ENCODE results near the gene MCC. TPM values are rescaled to one million over a fixed set of nuclear protein-coding genes. Genes with fewer than 3 reads are reported as not detected.
A peak's percentile ranks its signal among the peaks of the same experiment; 100 is the strongest.

MCC gene
- total RNA-seq, 1 experiment from 2014 or later: 0.10 TPM

DNA sequence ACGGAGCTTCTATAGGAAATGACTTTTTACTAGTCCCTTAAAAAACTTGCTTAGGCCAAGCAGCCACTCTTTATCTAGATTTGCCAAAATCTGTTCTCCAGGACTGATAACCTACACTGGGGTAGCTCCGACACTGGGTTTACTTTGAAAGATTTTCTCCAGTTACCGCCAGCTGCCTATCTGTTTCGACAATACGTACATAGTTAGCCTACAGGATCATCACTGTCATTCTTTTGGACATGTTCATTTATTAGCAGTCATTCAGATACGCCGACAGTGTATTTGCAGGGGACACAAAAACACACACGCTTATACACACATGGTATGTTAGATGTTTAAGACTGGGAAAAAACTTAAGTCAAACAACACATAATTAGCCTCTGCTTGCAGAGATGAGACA lies 286.0 kb downstream of the MCC start:
- no peak for DNase-seq (ENCODE audit: low spot score)

DNA sequence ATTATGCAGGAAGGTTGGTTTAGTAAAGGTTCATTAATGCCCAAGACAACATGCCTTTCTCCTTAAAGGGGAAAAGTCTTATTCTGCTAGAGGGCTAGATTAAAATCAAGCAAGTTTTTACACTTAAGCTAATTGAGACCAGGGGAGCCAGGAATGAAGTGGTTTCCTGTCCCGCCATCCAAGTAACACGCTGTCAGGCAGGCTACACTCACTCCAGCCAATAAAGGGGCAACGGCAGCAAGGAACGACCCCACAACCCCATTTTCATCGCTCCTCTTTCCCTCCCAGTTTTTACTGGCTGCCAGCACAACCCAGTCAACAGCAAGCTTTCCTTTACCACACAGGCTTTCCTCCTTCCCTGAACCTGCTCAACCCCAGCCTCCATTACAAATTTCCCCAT lies 286.5 kb downstream of the MCC start:
- in situ Hi-C loops (cut with HindIII; ENCODE audit: low sequenced_read_pairs): no loop called here
- DNase-seq (ENCODE audit: low spot score): no peak

More for the DNA sequence above, 286.0 kb downstream of the MCC start:
- in situ Hi-C loops (cut with HindIII; ENCODE audit: low sequenced_read_pairs): no loop called here

GRCh38 chr5:113199122-113199905 lies 288.9 kb downstream of the MCC start:
- no peak for DNase-seq (ENCODE audit: low spot score)
- in situ Hi-C loops (cut with HindIII; ENCODE audit: low sequenced_read_pairs): no loop called here

DNA sequence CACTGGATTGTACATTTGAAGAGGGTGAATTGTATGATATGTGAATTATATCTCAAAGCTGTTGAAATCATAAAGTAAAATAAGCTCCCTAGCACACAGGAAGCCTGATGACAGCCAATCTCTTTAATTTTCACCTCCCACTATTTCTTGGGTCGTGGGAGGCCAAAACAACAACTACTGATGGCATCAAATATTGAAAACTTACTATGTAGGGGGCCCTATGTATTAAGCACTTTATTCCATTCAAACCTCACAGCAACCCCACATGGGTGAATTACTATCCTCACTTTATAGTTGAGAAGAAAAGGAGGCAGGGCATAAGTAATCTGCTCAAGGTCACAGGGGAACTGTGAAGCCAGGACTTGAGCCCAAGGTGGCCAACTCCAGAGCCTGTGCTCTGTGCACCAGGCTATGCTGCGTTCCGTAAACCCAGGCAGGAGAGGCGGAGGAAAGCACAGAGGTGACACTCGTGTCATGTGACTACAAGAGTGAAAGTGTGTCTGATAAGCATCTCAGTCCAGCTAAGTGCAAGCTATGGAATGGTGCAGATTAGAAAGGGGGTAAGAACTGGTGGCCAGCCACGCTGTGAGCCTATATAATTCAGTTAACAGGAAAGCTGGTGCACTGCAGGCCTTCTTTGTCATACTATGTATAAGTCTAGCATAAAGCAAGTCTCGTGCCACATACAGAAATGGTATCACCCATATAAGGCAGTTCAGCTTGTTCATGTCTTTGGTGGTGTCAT lies 290.6 kb downstream of the MCC start:
- no peak for DNase-seq (ENCODE audit: low spot score)
- in situ Hi-C loops (cut with HindIII; ENCODE audit: low sequenced_read_pairs): no loop called here

- no peak for DNase-seq (ENCODE audit: low spot score)
- in situ Hi-C loops (cut with HindIII; ENCODE audit: low sequenced_read_pairs): no loop called here
These were observed 292.5 kb downstream of the MCC start for GRCh38 chr5:113195771-113196170.

DNA sequence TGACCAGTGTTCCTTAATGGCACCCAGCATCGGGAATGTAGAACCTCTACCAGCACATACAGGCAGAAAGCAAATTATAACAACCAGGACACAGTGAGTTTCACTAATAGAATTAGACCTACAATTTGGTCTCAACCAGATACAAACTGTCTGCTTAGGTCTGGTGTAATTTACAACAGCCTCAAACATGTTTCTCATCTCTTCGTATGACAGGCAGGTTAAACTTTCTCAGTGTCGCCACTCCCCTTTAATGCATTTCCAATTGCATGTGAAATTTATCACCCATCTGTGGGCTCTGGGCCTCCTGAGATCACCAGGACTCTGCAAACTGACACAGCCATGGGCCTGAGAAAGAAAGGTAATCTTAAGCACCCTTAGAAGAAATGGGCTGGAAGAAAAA lies 293.0 kb downstream of the MCC start:
- DNase-seq (ENCODE audit: low spot score): no peak

GRCh38 chr5:113194591-113194990 lies 293.7 kb downstream of the MCC start:
- in situ Hi-C loops (cut with HindIII; ENCODE audit: low sequenced_read_pairs): no loop called here
- no peak for DNase-seq (ENCODE audit: low spot score)

More for the DNA sequence above, 293.0 kb downstream of the MCC start:
- in situ Hi-C loops (cut with HindIII; ENCODE audit: low sequenced_read_pairs): no loop called here

DNA sequence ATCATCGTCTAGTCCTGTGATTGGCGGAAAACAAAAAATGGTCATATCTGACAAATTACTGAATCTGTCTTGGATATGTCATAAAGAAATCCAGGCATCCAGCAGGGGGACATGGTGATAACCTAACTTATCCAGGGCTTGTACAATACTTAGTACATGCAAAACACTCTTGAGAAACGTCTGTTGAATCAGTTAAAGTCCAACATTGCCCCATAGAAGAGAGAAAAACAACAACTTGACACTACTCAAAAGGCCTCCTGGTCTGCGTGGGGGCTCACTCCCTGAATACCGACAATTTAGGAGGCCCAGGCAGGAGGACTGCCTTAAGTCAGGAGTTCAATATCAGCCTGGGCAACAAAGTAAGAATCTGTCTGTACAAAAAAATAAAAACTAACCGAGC lies 294.1 kb downstream of the MCC start:
- in situ Hi-C loops (cut with HindIII; ENCODE audit: low sequenced_read_pairs): no loop called here
- DNase-seq (ENCODE audit: low spot score): no peak

- DNase-seq (ENCODE audit: low spot score): no peak
- in situ Hi-C loops (cut with HindIII; ENCODE audit: low sequenced_read_pairs): no loop called here
These were observed 294.8 kb downstream of the MCC start for GRCh38 chr5:113193311-113193978.

GRCh38 chr5:113192541-113192940 lies 295.7 kb downstream of the MCC start:
- no peak for DNase-seq (ENCODE audit: low spot score)
- in situ Hi-C loops (cut with HindIII; ENCODE audit: low sequenced_read_pairs): no loop called here

DNA sequence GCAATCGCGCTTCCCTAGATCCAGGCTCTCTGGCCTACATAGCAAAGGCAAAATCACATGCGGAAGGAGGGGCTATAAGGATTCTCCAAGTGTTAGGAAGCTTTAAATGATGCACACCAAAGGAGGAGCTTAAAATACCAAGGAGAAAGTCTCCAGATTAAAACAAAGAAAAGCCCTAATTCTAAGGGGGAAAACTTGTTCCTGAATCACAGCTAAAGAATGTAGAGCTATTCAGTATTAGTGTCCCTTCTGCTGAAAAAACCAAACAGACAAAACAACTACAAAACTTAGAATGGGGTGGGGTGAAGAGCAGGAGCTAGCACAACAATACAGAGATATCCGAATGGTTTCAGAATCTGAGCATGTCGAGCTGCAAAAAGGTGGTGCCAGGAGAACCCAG lies 297.9 kb downstream of the MCC start:
- in situ Hi-C loops (cut with HindIII; ENCODE audit: low sequenced_read_pairs): no loop called here
- DNase-seq (ENCODE audit: low spot score): no peak

- DNase-seq (ENCODE audit: low spot score): no peak
- in situ Hi-C loops (cut with HindIII; ENCODE audit: low sequenced_read_pairs): no loop called here
These were observed 299.0 kb downstream of the MCC start for GRCh38 chr5:113189291-113189690.

DNA sequence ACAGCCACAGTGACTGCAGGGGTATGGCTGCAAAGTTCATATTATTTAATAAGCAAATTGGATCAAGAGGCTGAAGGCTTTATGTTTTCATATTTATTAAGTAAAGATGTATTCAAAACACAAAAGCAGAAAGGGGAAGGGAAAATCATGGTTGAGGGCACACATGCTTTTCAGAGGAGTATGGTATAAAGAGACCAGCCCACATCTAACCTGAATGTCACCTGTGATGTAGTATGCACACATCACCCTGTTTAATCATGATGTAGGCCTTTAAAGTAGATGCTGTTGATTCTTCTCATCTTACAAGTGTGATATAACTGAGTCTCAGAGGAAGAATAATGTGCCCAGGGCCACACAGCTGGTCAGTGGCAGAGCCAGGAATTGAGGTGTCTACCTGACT lies 299.8 kb downstream of the MCC start:
- in situ Hi-C loops (cut with HindIII; ENCODE audit: low sequenced_read_pairs): no loop called here
- no peak for DNase-seq (ENCODE audit: low spot score)

GRCh38 chr5:113187906-113188305 lies 300.3 kb downstream of the MCC start:
- DNase-seq (ENCODE audit: low spot score): no peak
- in situ Hi-C loops (cut with HindIII; ENCODE audit: low sequenced_read_pairs): no loop called here

DNA sequence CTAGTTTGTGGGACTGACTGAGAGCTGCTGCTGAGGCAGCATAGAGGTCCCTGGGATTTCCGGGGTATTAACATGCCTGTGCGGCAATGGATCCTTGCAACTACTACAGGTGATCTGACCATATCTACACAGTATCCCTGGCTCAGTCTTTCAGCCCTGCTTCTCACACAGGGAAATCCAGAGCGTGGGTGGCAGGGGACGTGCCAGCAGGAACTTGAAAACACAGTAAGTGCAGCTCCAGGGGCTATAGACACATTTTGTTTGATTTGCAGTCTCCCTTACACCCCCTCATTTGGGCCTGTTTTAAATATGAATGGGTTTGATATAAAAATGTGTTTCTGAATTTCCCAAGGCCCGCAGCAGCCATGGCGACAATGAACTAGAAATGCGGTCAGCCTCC lies 302.2 kb downstream of the MCC start:
- DNase-seq (ENCODE audit: low spot score): no peak
- in situ Hi-C loops (cut with HindIII; ENCODE audit: low sequenced_read_pairs): no loop called here

GRCh38 chr5:113183694-113184093 lies 304.6 kb downstream of the MCC start:
- in situ Hi-C loops (cut with HindIII; ENCODE audit: low sequenced_read_pairs): no loop called here
- DNase-seq (ENCODE audit: low spot score): no peak

DNA sequence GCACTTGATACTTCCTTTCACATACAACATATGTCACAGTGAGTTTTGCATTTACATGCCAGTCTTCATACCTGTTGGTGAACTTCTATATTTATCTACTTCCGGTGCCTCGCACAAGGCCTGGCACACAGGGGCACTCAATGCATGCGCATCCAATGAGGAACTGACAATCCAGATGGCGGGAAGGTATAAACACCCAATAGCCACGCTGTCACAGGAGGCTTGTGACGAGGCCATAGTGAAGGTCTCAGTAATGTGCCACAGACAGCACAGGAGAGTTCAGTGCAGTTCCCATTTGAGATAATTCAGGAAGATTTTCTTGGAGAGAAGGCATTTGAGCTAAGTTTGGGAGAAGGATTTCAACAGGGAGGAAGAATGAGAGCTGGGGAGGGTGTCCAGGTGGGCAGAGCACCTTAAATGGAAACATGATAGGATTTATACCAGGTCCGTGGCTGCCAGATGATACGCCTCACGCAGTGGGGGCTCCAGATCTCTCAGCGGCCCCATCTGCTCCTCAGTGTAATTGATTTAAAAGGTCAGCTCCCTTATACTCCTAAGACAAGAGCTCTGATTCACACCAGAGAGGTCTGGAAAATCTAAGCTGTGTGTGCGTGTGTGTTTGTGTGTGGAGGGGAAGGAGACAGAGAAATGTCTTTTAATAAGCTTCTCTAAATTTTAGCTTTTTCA lies 305.5 kb downstream of the MCC start:
- in situ Hi-C loops (cut with HindIII; ENCODE audit: low sequenced_read_pairs): no loop called here
- DNase-seq (ENCODE audit: low spot score): peak; percentile 18

- DNase-seq (ENCODE audit: low spot score): no peak
- in situ Hi-C loops (cut with HindIII; ENCODE audit: low sequenced_read_pairs): no loop called here
These were observed 306.3 kb downstream of the MCC start for GRCh38 chr5:113181853-113182490.

DNA sequence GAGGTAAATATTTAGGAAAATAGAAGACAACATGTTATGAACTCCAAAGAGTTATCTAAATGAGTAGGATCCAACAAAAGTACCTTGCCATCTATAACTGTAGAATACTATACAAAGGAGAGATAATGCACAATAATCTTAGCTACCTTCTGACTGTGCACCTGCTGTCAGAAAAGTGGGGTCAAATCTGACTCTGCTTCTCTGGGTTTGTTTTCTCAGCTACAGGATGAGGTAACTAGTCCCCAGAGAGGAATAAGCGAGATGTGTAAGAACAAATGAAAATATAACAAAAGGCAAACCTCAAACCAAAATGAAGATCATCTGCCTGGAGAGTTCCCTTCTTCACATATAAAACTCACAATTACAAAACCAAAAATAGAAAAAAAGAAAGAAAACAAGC lies 306.8 kb downstream of the MCC start:
- in situ Hi-C loops (cut with HindIII; ENCODE audit: low sequenced_read_pairs): no loop called here
- no peak for DNase-seq (ENCODE audit: low spot score)
